Mucosa of gallbladder (tissue), 1 donor: Measurements from ENCODE around the gene PPP1R16B. TPM values are rescaled to one million over a fixed set of nuclear protein-coding genes. Genes with fewer than 3 reads are reported as not detected.
"Not testable (repeated sequence)": the region's sequence is repeated elsewhere in the genome, so short reads cannot be mapped to it uniquely, and the experiment has no call there.

Source experiments
- DNase-seq: peaks from one replicate; pipeline ENCODE4 v3.0.0-alpha.2; 2020; ENCODE audit warnings: low spot score
- total RNA-seq: library from RNA; stranded (reverse); gene quantifications from one replicate; pipeline ENCODE4 v1.2.1, GENCODE V29; 2021
- donor health status: DM: no; HTN: no; CAD: no.

The PPP1R16B gene
- total RNA-seq, 1 donor from 2014 or later, result 4.1 TPM

DNA sequence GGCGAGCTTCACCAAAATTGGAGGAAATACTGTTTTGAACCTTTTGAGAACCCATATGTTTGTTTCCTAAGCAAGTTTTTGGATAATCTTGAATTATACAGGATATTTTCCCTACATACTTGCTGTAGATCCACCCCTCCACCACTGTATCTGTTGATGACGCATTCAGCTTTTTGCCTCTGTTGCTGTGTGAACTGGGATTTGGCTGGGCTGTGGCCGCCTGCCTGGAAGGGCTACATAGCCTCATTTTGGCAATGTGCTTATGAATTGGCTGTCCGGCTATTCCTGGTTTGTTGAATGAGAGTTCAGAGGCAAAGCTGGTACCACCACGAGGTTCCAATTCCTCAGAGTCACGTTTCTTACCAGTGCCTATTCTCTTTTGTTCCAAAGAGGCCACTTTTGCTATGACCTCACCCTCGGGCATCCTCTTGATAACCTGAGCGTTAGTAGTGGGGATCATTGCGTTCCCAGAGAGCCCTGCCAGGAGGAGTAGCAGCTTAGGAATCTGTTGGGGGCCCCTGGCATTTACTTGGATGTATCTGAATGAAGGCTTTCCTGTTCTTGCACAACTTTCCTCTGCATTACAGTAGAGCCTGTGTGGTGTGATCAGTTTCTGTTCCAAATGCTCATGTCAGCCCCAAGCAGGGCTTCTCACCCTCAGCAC, 127.1 kb downstream of the PPP1R16B start:
- DNase-seq, result no peak

DNA sequence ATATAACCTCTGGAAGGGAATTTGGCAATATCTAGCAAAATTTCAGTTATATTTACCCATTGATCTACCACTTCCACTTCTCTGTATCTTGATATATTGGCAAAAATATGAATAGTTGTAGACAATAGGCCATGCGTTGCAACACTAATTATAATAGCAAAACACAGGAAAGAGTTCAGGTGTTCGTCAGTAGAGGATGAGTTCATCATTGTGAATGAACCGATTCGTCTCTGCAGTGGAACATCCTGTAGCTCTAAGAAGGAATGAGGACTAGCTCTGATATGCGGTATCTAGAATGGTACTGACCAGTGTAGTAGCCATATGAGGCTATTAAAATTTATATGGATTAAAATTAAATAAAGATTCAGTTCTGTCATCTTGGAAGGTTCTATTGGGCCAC, 129.0 kb downstream of the PPP1R16B start:
- no peak for DNase-seq

DNA sequence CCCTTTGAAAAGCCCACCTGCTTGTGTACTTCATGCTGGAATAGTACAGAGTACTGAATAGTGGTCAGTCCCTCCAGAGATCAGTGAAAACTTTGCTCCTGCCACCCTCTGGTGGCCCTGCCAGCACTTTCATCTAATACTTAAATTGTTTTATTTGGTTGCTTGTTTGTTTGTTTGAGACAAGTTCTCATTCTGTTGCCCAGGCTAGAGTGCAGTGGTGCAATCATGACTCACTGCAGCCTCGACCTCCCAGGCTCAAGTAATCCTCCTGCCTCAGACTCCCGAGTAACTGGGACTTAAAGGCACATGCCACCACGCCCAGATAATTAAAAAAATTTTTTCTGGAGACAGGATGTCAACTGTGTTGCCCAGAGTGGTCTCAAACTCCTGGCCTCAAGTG, 129.8 kb downstream of the PPP1R16B start:
- no peak for DNase-seq

DNA sequence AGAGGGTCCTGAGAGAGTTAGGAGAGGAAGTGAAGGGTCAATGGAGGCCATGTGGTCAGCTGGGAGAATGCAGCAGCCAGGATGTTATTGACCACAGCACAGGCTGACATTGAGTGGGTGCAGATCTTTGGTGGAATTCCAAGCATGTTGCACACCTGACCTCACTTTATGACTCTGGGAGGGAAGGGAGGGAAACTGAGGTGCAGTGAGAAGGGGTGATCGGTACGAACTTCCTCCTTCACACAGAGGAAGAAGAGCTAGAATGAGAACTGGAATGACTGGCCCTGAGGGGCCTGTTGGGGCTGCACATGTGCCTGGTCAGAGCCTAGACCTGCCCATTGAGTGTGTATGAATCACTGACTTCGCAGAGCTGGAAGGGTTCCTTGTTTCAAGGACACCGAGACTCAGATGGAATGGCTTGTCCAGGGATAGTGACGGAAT, 130.5 kb downstream of the PPP1R16B start:
- DNase-seq, result no peak

DNA sequence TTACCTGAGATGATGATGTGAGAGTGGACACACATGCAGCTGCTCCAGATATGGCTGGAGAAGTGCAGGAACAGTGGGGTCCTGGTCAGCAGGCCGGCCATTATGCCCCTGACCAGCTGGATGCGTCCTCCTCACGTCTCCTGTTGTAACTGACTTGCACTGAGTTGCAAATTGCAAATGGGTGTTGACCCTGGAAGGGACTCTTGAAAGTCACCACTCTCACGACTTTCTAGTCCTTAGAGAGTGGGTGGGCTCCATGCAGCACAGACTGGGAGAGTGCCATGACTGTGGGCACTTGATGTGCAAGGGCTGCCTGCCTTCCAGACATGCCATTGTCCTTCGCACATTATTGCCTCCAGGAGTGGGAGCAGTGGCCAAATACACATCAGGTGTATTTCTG, 131.5 kb downstream of the PPP1R16B start:
- DNase-seq, result no peak

DNA sequence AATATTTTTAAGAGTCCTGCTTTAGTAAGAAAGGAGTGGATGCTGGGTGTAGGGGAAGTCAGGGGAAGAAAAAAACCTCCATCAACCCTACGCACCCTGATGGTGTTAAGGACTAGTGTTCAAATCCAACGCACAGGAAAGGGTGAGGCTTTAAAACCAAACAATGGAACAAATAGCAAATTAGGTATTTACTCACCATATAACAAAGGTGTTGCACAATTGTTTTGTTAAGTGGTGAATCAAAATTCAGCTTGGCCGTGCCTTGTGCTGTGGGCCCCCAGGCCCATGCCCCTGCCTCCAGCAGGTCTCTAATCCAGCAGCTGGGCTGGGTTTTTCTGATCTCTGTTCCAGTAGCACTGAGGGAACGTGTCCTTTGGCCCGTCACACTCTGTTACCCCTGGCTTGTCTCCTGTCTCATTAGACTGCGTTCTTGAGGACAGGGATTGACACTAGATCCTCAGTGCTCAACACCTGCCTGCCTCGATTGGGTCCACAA, 132.5 kb downstream of the PPP1R16B start:
- no peak for DNase-seq

DNA sequence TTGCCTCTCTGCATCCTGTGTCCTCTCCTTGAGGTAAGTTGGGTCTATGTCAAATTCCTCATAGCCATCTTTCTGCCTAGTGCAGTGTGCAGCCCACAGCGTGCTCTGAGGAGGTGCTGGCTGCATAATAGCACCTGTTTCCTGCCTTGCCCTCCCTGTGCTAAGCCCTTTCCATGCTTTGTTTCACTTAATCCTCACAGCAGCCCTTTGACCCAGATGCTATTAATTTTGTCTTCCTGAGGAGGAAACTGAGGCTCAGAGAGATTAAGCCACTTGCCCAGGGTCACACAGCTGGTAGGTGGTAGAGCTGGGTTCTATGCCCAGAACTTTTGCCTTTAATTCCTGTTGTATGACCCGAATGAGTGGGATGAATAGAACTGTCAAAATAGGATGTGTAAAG, 134.2 kb downstream of the PPP1R16B start:
- DNase-seq, result no peak

DNA sequence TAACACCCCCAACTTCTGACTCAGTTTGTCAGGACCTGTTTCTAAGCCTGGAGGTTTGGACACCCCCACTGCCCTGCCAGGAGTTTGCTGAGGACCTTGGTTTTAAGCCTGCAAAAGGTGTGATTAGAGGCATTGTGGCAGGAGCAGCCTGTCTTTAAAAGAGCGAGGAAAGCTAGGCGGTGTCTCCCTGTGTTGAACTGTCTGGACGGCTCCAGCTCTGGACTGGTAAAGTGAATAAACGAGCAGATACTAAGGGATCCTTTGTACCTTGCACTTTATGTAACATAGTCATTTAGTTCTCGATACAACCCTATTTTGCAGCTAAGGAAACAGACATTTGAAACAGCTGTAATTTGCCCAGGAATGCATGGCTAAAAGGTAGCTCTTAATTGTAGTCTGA, 135.1 kb downstream of the PPP1R16B start:
- no peak for DNase-seq

DNA sequence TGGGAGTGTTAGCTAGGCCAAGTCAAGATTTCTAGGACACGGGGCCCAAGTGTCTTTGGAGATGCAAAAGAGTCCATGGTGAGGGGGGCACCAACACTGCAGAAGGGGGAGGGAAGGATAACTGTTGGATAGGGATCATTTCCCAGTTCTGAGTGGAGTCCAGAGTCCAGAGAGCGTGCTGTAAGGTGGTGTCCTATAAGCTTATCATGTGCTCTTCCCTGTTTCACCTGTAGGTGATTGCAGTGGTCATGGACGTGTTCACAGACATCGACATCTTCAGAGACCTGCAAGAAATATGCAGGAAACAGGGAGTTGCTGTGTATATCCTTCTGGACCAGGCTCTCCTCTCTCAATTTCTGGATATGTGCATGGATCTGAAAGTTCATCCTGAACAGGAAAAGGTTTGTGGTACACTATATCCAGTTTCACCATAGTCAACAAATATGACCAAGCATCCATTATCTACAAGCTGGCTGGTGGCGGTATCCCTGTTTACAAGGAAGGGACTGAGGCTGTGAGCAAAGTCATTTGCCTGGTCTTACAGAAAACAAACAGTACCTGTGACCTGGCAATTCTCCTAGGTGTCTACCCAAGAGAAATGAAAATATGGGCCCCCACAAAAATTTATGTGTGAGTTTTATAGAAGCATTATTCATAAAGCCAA, 136.4 kb downstream of the PPP1R16B start:
- no peak for DNase-seq

DNA sequence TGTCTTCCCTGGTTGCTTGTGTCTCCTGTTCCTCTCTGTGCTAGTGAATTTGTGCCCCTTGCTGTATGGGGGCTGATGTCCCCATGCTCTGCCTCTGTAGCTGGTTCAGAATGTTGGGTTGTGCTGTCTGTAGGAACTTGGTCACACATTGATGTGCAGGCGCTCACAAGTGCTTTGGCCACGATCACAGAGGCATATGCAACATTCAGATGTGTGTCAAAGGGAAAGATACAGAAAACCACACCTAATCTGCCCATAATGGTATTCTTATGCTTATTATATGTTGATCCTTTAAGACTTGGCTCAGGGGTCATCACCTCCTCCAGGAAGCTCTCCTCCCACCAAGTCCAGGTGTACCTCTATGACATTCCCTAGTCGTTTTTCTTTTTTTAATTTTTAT, 139.5 kb downstream of the PPP1R16B start:
- no peak for DNase-seq

DNA sequence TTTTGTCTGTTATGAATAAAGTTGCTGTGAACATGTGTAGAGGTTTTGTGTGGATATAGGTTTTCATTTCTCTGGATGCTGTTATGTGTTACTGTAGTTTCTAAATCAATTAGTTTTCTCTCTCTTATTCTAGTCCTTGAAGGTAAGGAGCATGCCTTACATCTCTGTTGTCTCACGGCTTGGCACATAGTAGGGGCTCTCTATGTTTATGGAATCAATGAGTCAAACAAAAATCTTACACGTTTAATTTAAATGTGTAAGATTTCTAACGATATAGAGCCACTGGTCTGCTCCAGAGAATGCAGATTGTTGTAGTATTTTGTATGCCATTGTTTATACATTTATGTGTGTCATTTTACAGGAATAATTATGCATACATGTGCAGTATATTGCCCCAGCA, 141.3 kb downstream of the PPP1R16B start:
- no peak for DNase-seq

DNA sequence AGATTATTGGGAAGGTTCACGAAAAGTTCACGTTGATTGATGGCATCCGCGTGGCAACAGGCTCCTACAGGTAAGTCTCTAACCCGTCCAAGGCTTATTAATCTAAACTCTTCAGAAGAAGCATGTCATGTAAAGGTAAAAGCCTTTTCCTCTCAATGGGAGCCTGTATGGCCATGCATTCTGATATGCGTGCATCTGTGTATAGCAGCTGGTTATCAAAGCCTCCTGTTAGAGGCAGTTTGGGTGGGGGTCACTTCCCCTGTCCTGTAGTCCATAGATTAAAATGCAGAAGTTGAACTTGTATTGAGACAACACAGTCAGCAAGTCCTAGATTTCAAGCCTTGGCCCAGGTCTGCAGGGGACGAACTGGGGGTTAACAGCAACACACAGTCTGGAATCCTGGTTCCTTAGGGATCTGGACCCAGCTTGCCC, 142.4 kb downstream of the PPP1R16B start:
- no peak for DNase-seq

DNA sequence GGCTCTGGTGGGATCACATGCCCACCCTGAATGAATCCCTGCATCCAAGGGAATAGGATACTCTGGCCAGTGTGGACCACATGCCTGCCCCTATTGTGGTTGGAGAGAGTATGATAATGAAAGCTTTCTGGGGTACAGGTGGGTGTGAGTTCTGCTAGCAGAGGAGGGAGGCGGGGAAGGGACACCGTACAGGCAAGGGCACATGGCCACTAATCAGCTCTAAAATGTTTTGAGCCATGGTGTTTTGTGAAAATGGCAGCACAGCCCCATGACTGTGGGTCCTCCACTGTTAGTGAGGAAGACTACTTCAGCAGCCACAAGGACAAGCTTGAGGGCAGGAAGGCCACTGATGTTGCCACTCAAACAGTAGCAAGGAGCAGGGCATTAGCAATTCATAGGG, 144.8 kb downstream of the PPP1R16B start:
- no peak for DNase-seq

DNA sequence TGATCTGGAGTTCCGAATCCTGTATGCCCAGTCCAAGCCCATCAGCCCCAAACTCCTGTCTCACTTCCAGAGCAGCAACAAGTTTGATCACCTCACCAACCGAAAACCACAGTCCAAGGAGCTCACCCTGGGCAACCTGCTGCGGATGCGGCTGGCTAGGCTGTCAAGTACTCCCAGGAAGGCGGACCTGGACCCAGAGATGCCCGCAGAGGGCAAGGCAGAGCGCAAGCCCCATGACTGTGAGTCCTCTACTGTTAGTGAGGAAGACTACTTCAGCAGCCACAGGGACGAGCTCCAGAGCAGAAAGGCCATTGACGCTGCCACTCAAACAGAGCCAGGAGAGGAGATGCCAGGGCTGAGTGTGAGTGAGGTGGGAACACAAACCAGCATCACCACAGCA, 146.1 kb downstream of the PPP1R16B start:
- no peak for DNase-seq

DNA sequence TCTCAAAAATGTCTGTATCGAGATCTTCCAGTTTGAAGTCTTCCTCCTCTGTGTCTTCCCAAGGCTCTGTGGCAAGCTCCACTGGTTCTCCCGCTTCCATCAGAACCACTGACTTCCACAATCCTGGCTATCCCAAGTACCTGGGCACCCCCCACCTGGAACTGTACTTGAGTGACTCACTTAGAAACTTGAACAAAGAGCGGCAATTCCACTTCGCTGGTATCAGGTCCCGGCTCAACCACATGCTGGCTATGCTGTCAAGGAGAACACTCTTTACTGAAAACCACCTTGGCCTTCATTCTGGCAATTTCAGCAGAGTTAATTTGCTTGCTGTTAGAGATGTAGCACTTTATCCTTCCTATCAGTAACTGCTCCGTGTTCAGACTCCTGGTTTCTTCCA, 146.7 kb downstream of the PPP1R16B start:
- no peak for DNase-seq

DNA sequence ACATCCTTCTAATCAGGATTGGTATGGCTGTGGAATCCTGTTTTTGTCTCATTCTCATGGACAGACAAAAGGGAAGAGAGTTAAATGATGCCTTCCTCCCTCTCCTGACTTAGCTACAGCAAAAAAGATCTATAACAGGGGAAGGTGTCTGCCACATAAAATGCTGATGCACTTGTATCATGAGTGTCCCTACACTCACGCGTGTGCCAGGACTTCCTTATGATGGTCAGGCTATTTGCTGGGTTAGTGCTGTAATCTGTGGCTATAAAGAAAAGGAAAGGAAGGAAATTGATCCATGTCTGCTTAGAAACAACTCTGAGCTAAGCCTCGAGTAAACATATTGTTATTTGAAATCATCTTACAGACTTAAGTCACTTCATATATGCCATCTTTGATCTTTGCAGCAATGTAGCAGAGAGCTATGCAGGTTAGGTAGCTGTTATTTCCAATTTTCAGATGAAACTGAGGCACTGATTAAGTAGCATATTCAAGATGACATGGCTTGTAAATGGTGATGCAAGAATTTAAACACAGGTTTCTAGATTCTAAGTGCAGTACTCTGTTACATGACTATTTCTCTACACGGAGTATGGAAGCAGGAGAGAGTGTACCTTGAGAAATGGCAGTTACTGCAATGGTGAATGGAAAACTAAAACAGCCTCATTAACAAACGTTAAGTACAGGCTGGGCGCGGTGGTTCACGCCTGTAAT, 148.3 kb downstream of the PPP1R16B start:
- DNase-seq, result no peak

DNA sequence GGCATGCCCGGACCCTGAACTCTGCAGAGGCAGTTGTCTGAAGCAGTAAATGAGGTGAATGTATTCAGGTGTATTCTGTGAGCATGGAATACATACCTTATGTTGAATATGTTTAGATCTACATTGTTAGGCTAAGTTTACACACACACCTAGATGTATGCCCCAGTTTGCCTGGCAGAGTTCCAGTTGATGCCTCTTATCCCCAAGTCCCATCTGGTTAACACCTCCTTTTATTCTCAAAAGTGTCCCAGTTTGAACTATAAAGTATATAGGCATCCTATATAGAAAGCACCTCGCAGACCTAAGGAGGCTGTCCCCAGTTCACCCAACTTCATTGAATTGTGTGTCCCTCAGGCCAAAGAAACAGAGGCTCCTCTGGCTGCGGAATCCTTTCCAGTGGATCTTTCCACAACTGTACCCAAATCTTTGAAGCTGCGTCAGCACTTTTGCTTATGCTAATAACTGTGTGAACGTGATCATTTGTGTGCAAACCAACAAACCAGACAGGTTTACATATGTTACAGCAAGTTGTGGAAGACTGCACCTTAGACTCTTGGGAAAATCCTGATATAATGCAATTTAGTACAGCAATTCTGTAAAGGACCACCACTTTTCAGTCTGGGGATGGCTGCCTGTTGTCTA, 151.9 kb downstream of the PPP1R16B start:
- DNase-seq, result no peak

DNA sequence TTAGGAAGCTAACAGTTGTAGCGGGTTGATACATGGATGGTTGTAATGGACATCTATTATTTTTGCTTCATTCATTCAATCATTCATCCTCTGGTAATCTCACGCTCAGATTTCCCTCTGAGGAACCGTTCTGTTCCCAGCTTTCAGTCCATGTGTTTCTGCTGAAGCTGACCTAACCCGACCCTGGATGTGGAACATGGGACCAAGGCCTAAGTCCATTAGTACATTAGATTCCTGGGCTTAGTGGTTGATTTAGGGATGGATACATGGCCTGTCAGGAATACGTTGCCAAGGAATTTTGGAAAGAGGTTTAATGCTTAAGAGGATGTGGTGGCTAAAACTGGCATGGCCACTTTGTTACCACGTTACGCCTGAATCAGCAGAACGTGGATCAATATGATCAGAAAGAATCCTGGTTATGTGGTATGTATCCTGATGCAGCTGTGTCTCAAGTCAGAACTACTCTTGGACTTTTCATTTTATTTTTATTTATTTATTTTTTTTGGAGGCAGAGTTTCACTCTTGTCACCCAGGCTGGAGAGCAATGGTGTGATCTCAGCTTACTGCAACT, 152.5 kb downstream of the PPP1R16B start:
- DNase-seq, result no peak

DNA sequence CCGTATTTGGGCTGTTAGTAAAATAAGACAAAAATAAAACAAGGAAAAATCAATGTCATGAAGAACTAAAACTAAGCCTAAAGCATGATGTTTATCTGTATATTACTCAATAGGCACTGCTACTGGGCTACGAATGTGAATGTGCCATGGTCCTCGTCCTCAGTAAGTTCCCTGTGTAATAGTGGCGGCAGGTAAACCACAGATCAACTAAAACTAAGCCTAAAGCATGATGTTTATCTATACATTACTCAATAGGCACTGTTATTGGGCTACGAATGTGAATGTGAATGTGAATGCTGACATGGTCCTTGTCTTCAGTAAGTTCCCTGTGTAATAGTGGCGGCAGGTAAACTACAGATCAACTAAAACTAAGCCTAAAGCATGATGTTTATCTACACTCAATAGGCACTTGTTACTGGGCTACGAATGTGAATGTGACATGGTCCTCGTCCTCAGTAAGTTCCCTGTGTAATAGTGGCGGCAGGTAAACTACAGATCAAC, 154.7 kb downstream of the PPP1R16B start:
- not testable (repeated sequence) for DNase-seq

DNA sequence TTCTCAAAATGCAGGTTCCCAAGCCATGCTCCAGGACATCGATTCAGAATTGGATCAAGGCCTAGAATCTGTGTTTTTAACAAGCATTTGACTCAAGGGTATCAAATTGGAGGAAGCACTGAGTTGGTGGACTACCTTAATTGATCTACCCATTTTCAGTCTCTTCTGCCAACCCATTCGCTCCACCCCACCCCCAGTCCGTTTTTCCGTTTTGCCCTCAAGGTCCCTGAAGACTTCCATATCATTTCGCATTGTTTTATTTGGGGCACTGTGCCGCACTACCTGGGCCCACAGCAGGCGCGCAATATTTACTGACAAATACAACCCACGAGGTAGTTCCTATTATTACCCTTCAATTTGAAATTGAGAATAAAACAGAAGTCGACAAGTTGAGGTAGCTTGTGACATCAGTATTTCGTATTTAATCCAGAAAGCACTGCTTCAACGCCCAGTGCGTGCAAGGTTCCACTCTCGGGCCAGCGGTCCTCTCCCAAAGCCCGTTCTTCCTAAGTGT, 156.1 kb downstream of the PPP1R16B start:
- DNase-seq, result no peak
